ENCODE measurements around the gene TMEM150B.

Gene TMEM150B

DNA sequence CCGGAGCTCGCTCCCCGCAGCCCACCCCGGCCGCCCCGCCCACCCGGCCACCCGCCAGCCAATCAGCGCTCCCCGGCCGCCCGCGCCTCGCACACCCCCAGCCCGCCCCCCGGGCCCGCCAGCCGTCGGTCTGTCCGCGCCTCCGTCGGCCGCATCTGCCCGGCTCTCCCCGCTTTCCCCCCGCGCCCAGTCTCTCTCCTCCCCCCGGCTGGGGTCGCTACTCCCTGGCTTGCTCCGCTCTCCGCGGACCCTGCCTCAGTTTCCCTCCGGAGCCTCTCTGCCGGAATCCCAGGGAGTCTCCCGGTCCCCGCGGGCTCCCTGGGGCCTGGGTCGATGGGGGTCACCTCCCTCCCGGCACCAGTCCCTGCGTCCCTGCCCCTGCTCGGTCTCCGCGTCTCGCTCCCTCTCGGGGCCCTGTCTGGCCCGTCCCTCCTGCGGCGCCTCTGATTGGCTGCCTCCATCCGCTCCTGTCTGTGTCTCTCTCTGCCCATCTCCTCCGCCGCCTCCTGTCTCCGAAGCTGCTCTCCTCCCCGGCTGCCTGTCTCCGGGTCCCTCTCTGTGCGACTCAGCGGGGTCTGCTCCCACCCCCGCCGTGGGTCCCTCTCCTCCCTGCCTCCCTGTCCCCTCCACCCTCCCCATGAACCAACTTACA lies 44.6 kb upstream of the TMEM150B start:
- TF ChIP-seq CTCF (IDR thresholded peaks at IDR 0.05; ENCODE audit: insufficient read depth, low read length, poor library complexity, severe bottlenecking) = no peak
- Histone ChIP-seq H3K4me3 (replicated peaks; ENCODE audit: low read depth, low read length) (no peak overlapping the region), H3K36me3 (ENCODE audit: control insufficient read depth, insufficient read depth, low read length) (no peaks in the 10 kb centered on the region), H3K27me3 (replicated peaks; ENCODE audit: control insufficient read depth, insufficient read depth, low read length) (no peaks in the 10 kb centered on the region; the same call in none of the 2 replicates)
- DNase-seq (ENCODE audit: extremely low read depth, insufficient read length) = no peak

DNA sequence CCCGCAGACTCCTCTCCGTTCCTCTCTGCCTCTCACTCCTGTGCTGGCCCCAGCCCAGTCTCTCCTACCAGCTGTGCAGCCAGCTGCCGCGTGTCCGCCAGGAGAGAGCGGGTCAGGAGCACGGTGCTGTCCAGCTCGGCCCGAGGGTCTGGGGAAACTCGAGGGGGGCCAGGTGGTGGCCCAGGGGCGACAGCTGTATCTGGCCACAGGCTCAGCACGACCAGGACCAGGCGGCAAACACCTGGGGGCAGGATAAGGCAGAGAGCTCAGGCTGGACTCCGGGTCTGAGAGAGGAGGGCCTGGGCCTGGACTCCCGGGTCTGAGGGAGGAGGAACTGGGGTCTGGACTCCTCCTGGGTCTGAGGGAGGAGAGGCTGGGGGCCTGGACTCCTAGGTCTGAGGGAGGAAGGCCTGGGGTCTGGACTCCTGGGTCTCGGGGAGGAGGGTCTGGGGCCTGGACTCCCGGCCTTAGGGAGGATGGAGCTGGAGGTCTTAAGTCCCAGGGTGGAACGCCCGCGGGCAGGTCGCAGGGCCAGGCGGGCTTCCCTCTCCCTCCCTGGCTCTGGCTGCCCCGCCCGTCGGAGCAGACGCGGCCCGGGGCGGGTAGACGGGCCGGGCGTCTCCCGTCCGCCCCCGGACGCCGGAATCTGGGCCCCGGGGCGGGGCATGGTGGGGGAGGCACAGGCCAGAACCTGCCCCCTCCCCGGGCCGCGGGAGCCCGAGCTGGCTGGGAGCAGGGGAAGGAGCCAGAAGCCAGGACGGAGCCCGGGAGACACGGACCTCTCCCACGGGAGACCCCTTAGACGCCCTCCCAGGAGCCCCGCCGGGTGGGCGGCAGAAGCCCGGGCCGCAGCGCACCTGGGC lies 43.8 kb upstream of the TMEM150B start:
- Histone ChIP-seq H3K4me3 (replicated peaks; ENCODE audit: low read depth, low read length) (no peak overlapping the region), H3K27me3 (replicated peaks; ENCODE audit: control insufficient read depth, insufficient read depth, low read length) (no peaks in the 10 kb centered on the region; the same call in none of the 2 replicates), H3K36me3 (ENCODE audit: control insufficient read depth, insufficient read depth, low read length) (no peaks in the 10 kb centered on the region)
- TF ChIP-seq CTCF (IDR thresholded peaks at IDR 0.05; ENCODE audit: insufficient read depth, low read length, poor library complexity, severe bottlenecking) = no peak
- no peak for DNase-seq (ENCODE audit: extremely low read depth, insufficient read length)

DNA sequence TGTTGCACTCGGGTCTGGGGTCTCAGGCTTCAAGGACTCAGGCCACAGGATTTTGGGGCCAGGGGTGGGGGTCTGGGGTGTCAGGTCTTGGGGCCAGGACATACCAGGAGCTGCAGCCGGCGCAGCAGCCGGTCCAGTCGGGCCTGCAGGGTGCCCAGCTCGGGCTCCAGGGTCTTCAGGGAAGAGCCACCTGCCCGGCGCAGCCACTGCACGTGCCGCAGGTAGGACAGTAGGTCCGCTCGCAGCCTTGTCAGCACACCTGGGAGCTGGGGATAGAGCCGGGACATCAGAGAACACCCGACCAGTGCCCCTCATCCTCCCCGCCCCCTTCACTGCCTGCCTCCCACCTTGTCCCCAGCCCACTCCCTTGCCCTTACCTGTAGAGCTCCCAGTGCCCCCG lies 43.0 kb upstream of the TMEM150B start:
- no peak for DNase-seq (ENCODE audit: extremely low read depth, insufficient read length)
- no peak for TF ChIP-seq CTCF (IDR thresholded peaks at IDR 0.05; ENCODE audit: insufficient read depth, low read length, poor library complexity, severe bottlenecking)
- Histone ChIP-seq H3K36me3 (ENCODE audit: control insufficient read depth, insufficient read depth, low read length) (no peaks in the 10 kb centered on the region), H3K27me3 (replicated peaks; ENCODE audit: control insufficient read depth, insufficient read depth, low read length) (no peaks in the 10 kb centered on the region; the same call in none of the 2 replicates), H3K4me3 (replicated peaks; ENCODE audit: low read depth, low read length) (no peak overlapping the region)

DNA sequence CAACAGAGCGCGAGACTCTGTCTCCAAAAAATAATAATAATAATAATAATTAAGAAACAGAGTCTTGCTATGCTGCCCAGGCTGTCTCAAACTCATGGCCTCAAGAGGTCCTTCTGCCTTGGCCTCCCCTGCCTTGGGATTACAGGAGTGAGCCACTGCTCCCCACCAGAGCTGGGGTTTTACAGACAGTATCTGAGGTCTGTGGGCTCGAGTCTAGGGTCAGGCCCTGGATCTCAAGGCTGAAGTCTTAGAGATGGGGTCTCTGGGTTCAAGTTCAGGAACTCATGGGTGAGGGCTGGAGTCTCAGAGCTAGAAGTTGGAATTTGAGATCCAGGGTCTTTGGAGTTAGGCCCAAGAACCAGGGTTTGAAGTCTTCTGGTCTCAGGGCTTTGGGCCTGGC lies 41.6 kb upstream of the TMEM150B start:
- no peak overlapping the region for H3K4me3 ChIP-seq (replicated peaks; ENCODE audit: low read depth, low read length)
- no peaks in the 10 kb centered on the region; the same call in none of the 2 replicates for H3K27me3 ChIP-seq (replicated peaks; ENCODE audit: control insufficient read depth, insufficient read depth, low read length)
- DNase-seq (ENCODE audit: extremely low read depth, insufficient read length) = no peak
- no peaks in the 10 kb centered on the region for H3K36me3 ChIP-seq (ENCODE audit: control insufficient read depth, insufficient read depth, low read length)
- no peak for TF ChIP-seq CTCF (IDR thresholded peaks at IDR 0.05; ENCODE audit: insufficient read depth, low read length, poor library complexity, severe bottlenecking)

- Histone ChIP-seq H3K36me3 (ENCODE audit: control insufficient read depth, insufficient read depth, low read length) (no peaks in the 10 kb centered on the region), H3K27me3 (replicated peaks; ENCODE audit: control insufficient read depth, insufficient read depth, low read length) (no peaks in the 10 kb centered on the region; the same call in none of the 2 replicates), H3K4me3 (replicated peaks; ENCODE audit: low read depth, low read length) (no peak overlapping the region)
- TF ChIP-seq CTCF (IDR thresholded peaks at IDR 0.05; ENCODE audit: insufficient read depth, low read length, poor library complexity, severe bottlenecking) = no peak
- no peak for DNase-seq (ENCODE audit: extremely low read depth, insufficient read length)
Observed at GRCh38 chr19:55365964-55366363, 40.8 kb upstream of the TMEM150B start.
